ENCODE measurements around the gene PTPRD. TPM values are rescaled to one million over a fixed set of nuclear protein-coding genes. Genes with fewer than 3 reads are reported as not detected.

PTPRD gene
- total RNA-seq, 2 experiments from 2014 or later, result 0.03 TPM; not detected in 1

- no peaks in the 10 kb centered on the region for H3K36me3 ChIP-seq (ENCODE audit: insufficient read depth, low read length)
- no peak overlapping the region for H3K4me2 ChIP-seq (ENCODE audit: low read length)
- no peak for DNase-seq (ENCODE audit: low spot score)
- intact Hi-C loops (cut with micrococcal nuclease; ENCODE audit: unreplicated experiment), result no loop called here
- no peaks in the 10 kb centered on the region for H3K9me3 ChIP-seq (ENCODE audit: low read length)
- CTCF ChIA-PET (ENCODE audit: unreplicated experiment), result no interaction called here
- no peaks in the 10 kb centered on the region for H3K9me2 ChIP-seq (ENCODE audit: insufficient read depth, low read length)
- no peaks in the 10 kb centered on the region for H3K79me2 ChIP-seq (ENCODE audit: insufficient read depth, low read depth, low read length)
- H2AFZ ChIP-seq (ENCODE audit: low read length), result no peak overlapping the region
- TF ChIP-seq EZH2phosphoT487 (IDR thresholded peaks at IDR 0.05; ENCODE audit: borderline replicate concordance, low read depth, low read length) (no peak), CTCF (conservative IDR thresholded peaks at IDR 0.05; ENCODE audit: low read length) (no peak)
- H3K27ac ChIP-seq (ENCODE audit: low read depth, low read length, poor library complexity, severe bottlenecking), result no peak overlapping the region
- no peaks in the 10 kb centered on the region for H3K4me1 ChIP-seq (ENCODE audit: insufficient read depth, low read length, poor library complexity, severe bottlenecking)
- no peak overlapping the region for H3K4me3 ChIP-seq (ENCODE audit: low read depth, low read length, poor library complexity, severe bottlenecking)
- H4K20me1 ChIP-seq (ENCODE audit: insufficient read depth, low read length), result no peaks in the 10 kb centered on the region
- no TSS peak for BruUV-seq (replicated peaks)
- POLR2A ChIA-PET, result interaction anchor here (0.6 to 0.7 kb wide), 2 partner anchors 32 to 146 kb away, joined by 4 to 7 read pairs; no protein-coding TSS in a partner anchor
Observed at GRCh38 chr9:10094563-10094962, 518.2 kb downstream of the PTPRD start.

DNA sequence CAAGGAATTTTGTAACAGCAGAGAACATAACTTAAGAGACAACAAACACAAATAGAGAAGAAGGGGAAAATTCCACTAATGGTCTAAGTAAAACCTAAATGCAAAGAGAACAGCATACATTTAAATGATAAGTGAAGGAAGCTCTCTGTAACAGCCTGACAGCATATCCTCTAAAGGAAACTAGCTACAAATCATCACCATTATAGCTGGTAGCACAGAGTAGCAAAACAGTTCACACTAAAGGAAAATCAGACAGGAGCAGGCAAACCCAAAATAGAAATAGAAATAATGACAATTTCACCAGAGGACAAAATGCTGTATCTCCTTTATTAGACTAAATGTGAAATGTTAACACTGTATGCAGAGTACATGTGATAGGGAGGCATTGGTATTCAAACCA lies 532.8 kb downstream of the PTPRD start:
- TF ChIP-seq CTCF (conservative IDR thresholded peaks at IDR 0.05; ENCODE audit: low read length), result no peak
- no peak overlapping the region for H3K27ac ChIP-seq (ENCODE audit: low read depth, low read length, poor library complexity, severe bottlenecking)
- no peaks in the 10 kb centered on the region for H4K20me1 ChIP-seq (ENCODE audit: insufficient read depth, low read length)
- CTCF ChIA-PET (ENCODE audit: unreplicated experiment), result no interaction called here
- H3K4me3 ChIP-seq (ENCODE audit: low read depth, low read length, poor library complexity, severe bottlenecking), result no peak overlapping the region
- no TSS peak for BruUV-seq (replicated peaks)
- no peaks in the 10 kb centered on the region for H3K9me3 ChIP-seq (ENCODE audit: low read length)
- intact Hi-C loops (cut with micrococcal nuclease; ENCODE audit: unreplicated experiment), result no loop called here
- H3K9me2 ChIP-seq (ENCODE audit: insufficient read depth, low read length), result no peaks in the 10 kb centered on the region
- POLR2A ChIA-PET, result interaction anchor here (0.6 to 0.7 kb wide), 4 partner anchors 103 to 244 kb away, joined by 3 to 7 read pairs (median 4); no protein-coding TSS in a partner anchor
- H3K4me2 ChIP-seq (ENCODE audit: low read length), result no peak overlapping the region
- H3K36me3 ChIP-seq (ENCODE audit: insufficient read depth, low read length), result no peaks in the 10 kb centered on the region
- H3K4me1 ChIP-seq (ENCODE audit: insufficient read depth, low read length, poor library complexity, severe bottlenecking), result no peaks in the 10 kb centered on the region
- no peak overlapping the region for H2AFZ ChIP-seq (ENCODE audit: low read length)
- DNase-seq (ENCODE audit: low spot score), result no peak
- H3K79me2 ChIP-seq (ENCODE audit: insufficient read depth, low read depth, low read length), result no peaks in the 10 kb centered on the region

DNA sequence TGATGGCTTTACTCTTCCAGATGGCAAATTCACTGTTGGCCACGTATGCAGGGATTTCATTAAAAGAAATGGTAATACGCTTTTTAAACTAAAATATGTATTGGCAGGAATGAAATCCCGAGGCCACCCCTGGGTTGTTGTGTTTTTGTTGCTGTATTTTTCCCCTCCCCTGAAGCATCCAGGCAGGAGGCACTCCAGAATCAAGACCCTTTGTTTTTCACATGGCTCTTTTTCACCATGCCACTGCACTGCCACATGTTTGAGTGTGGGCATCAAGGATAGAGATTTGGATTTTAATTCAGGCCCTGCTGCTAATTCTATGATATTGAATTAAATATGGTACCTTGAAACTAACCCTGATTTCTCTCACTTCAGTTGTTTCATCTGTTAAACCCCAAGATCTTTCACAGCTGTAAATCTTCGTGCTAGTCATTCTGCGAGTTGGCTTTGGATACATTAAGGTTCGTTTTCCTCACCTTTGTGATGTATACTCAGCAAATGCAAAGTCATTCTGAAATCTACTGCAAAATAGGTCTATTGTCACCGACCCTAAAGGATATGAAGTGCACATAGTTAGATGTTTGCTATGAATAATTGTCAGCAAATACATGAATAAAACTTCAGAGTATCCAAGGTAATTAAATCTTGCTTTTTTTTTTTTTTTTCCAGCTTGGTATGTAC lies 533.4 kb downstream of the PTPRD start:
- H4K20me1 ChIP-seq (ENCODE audit: insufficient read depth, low read length), result no peaks in the 10 kb centered on the region
- H3K9me3 ChIP-seq (ENCODE audit: low read length), result no peaks in the 10 kb centered on the region
- DNase-seq (ENCODE audit: low spot score), result no peak
- H3K4me2 ChIP-seq (ENCODE audit: low read length), result no peak overlapping the region
- H2AFZ ChIP-seq (ENCODE audit: low read length), result no peak overlapping the region
- H3K9me2 ChIP-seq (ENCODE audit: insufficient read depth, low read length), result no peaks in the 10 kb centered on the region
- no peaks in the 10 kb centered on the region for H3K79me2 ChIP-seq (ENCODE audit: insufficient read depth, low read depth, low read length)
- no peak overlapping the region for H3K27ac ChIP-seq (ENCODE audit: low read depth, low read length, poor library complexity, severe bottlenecking)
- H3K4me3 ChIP-seq (ENCODE audit: low read depth, low read length, poor library complexity, severe bottlenecking), result no peak overlapping the region
- intact Hi-C loops (cut with micrococcal nuclease; ENCODE audit: unreplicated experiment), result no loop called here
- no peaks in the 10 kb centered on the region for H3K36me3 ChIP-seq (ENCODE audit: insufficient read depth, low read length)
- no peak for TF ChIP-seq CTCF (conservative IDR thresholded peaks at IDR 0.05; ENCODE audit: low read length)
- TF ChIP-seq EZH2phosphoT487 (IDR thresholded peaks at IDR 0.05; ENCODE audit: borderline replicate concordance, low read depth, low read length), result no peak
- BruUV-seq (replicated peaks), result no TSS peak
- ChIA-PET CTCF (ENCODE audit: unreplicated experiment) (no interaction called here), POLR2A (interaction anchor here (0.6 to 0.7 kb wide), 4 partner anchors 103 to 244 kb away, joined by 3 to 7 read pairs (median 4); no protein-coding TSS in a partner anchor)
- H3K4me1 ChIP-seq (ENCODE audit: insufficient read depth, low read length, poor library complexity, severe bottlenecking), result no peaks in the 10 kb centered on the region

All from OCI-LY7 (cell line).